Hepatocyte (in vitro differentiated cells): ENCODE data around the gene ARF3.

Source experiments
- CTCF ChIP-seq: fragments of 200-600 bp; sonication (generic); IDR thresholded peaks from 2 replicates; pipeline ENCODE4 v1.5.1; 2016; ENCODE audit warnings: antibody characterized with exemption, mild to moderate bottlenecking; ENCODE audit not compliant: poor library complexity
- EZH2 ChIP-seq: fragments of 200-600 bp; sonication (generic); IDR thresholded peaks from 2 replicates; pipeline ENCODE4 v1.6.1; 2016; ENCODE audit warnings: antibody characterized with exemption, mild to moderate bottlenecking, borderline replicate concordance

DNA sequence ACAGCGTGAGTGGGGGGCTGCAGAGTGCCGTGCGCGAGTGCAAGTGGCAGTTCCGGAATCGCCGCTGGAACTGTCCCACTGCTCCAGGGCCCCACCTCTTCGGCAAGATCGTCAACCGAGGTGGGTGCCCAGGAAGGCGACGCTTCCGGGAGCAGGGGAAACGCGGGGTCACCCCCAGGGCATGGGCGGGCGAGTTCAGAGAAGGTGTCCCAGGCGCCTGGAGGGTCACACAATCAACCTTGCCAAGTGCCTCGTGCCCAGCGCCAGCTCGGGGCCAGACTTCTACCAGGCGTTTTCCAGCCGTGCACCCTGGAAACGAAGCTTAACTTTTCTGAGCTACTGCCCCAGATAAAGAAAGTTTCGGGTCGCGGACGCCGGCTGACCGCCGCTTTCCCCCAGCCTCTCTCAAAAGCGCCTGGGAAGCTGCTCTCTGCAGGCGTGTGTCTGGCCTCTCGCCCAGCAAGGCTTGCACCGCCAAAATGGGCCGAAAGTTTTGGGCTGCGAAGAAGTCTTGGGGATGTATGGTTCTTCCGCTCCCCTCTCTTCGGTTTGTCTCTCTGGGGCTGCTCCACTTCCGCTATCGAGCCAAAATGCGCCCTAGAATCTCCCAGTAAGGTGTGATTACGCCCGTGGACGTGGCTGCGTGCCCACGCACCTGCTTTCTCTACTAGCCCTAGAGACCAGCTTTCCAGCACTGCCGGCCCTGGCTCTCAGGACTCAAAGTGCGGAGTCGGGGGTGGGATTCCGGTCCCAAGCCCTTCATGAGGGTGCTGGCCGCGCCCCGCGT lies 22.5 kb upstream of the ARF3 start:
- TF ChIP-seq EZH2 (no peak), CTCF (no peak)
